ENCODE results near the gene ALAS1.
A peak's percentile ranks its signal among the peaks of the same experiment; 100 is the strongest.

The ALAS1 gene

GRCh38 chr3:52220380-52221026 is 22.5 kb downstream of the ALAS1 start:
- peak; percentile 74 to 76 for DNase-seq (ENCODE audit: low read depth in 2 of 2)

- DNase-seq (ENCODE audit: low read depth in 2 of 2) = no peak
These were observed 23.2 kb downstream of the ALAS1 start for GRCh38 chr3:52221141-52221562.

- DNase-seq (ENCODE audit: low read depth in 2 of 2) = no peak
These were observed 23.8 kb downstream of the ALAS1 start for GRCh38 chr3:52221563-52222318.

- no peak for DNase-seq (ENCODE audit: low read depth in 2 of 2)
These were observed 24.6 kb downstream of the ALAS1 start for GRCh38 chr3:52222319-52223221.

GRCh38 chr3:52223449-52224408 is 25.8 kb downstream of the ALAS1 start:
- no peak for DNase-seq (ENCODE audit: low read depth in 2 of 2)

GRCh38 chr3:52225452-52226228 is 27.7 kb downstream of the ALAS1 start, which contains the start of gene TLR9:
Gene TLR9 (minus strand): TSS chr3:52225645. CDS start chr3:52225529, 116 bp downstream.
- DNase-seq (ENCODE audit: low read depth in 2 of 2) = no peak

GRCh38 chr3:52226229-52226817 is 28.4 kb downstream of the ALAS1 start:
- DNase-seq (ENCODE audit: low read depth in 2 of 2) = no peak

GRCh38 chr3:52227117-52227516 is 29.2 kb downstream of the ALAS1 start:
- no peak for DNase-seq (ENCODE audit: low read depth in 2 of 2)

- no peak for DNase-seq (ENCODE audit: low read depth in 2 of 2)
These were observed 29.8 kb downstream of the ALAS1 start for GRCh38 chr3:52227766-52228165.

GRCh38 chr3:52228266-52228665 is 30.3 kb downstream of the ALAS1 start:
- no peak for DNase-seq (ENCODE audit: low read depth in 2 of 2)

- no peak for DNase-seq (ENCODE audit: low read depth in 2 of 2)
These were observed 30.9 kb downstream of the ALAS1 start for GRCh38 chr3:52228751-52229291.

- no peak for DNase-seq (ENCODE audit: low read depth in 2 of 2)
These were observed 31.7 kb downstream of the ALAS1 start for GRCh38 chr3:52229656-52230055.

GRCh38 chr3:52230461-52230860 is 32.5 kb downstream of the ALAS1 start:
- DNase-seq (ENCODE audit: low read depth in 2 of 2) = no peak

GRCh38 chr3:52230889-52231499 is 33.0 kb downstream of the ALAS1 start:
- DNase-seq (ENCODE audit: low read depth in 2 of 2) = no peak

- DNase-seq (ENCODE audit: low read depth in 2 of 2) = peak; percentile 68 to 77
These were observed 33.7 kb downstream of the ALAS1 start for GRCh38 chr3:52231502-52232278.

- no peak for DNase-seq (ENCODE audit: low read depth in 2 of 2)
These were observed 34.5 kb downstream of the ALAS1 start for GRCh38 chr3:52232279-52233107.

GRCh38 chr3:52233108-52233591 is 35.2 kb downstream of the ALAS1 start:
- no peak for DNase-seq (ENCODE audit: low read depth in 2 of 2)
